ENCODE results near the gene LMAN2L.

DNA sequence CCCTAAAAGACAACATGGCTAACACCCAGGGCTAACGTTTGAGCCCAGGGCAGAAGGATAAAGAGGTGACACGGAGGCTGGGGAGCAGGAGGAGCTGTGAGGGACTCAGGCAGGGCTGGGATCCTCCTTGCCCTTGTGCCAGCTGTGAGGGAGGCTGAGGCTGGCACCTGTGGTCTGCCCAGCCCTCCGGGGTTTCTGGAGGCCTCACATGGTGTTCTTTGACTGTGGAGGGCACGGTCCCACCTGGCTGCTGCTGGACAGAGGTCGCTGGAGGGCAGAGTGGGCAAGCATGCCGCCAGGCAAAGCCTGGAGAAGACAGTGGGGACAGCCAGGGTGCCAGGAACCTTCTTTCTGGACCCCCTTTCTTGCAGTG lies 49.4 kb upstream of the LMAN2L start:
- TF ChIP-seq, protein P1, sequence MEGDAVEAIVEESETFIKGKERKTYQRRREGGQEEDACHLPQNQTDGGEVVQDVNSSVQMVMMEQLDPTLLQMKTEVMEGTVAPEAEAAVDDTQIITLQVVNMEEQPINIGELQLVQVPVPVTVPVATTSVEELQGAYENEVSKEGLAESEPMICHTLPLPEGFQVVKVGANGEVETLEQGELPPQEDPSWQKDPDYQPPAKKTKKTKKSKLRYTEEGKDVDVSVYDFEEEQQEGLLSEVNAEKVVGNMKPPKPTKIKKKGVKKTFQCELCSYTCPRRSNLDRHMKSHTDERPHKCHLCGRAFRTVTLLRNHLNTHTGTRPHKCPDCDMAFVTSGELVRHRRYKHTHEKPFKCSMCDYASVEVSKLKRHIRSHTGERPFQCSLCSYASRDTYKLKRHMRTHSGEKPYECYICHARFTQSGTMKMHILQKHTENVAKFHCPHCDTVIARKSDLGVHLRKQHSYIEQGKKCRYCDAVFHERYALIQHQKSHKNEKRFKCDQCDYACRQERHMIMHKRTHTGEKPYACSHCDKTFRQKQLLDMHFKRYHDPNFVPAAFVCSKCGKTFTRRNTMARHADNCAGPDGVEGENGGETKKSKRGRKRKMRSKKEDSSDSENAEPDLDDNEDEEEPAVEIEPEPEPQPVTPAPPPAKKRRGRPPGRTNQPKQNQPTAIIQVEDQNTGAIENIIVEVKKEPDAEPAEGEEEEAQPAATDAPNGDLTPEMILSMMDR (IDR thresholded peaks at IDR 0.05): no peak
- TF ChIP-seq POLR2AphosphoS5 (IDR thresholded peaks at IDR 0.05): no peak
